Right atrium auricular region (tissue), 2 donors: ENCODE results near the gene CXCL6. TPM values are rescaled to one million over a fixed set of nuclear protein-coding genes. Genes with fewer than 3 reads are reported as not detected.

ENCODE experiments used
- DNase-seq: peaks from one replicate; pipeline ENCODE4 v3.0.0-alpha.2; 2019; ENCODE audit warnings: low spot score
- H3K27ac ChIP-seq, 2 donors: fragments of 200-600 bp; sonication (generic); 1 replicate in 1 of 2; 2 replicates in 1 of 2; pipeline ENCODE4 v1.5.1; 2016 to 2019
- H3K27me3 ChIP-seq, 2 donors: fragments of 200-600 bp; sonication (generic); one replicate each; pipeline versions ENCODE4 v1.5.1 to v1.6.0; 2017 to 2019
- H3K36me3 ChIP-seq: fragments of 200-600 bp; sonication (generic); one replicate; pipeline ENCODE4 v1.5.1; 2016
- H3K4me1 ChIP-seq, 2 donors: fragments of 200-600 bp; sonication (generic); one replicate each; pipeline versions ENCODE4 v1.5.1 to v1.6.0; 2017 to 2019
- H3K4me3 ChIP-seq, 2 donors: fragments of 200-600 bp; sonication (generic); 1 replicate in 1 of 2; 2 replicates in 1 of 2; pipeline ENCODE4 v1.5.1; 2017 to 2019; ENCODE audit warnings: mild to moderate bottlenecking in 1 of 2, moderate library complexity in 1 of 2
- H3K9me3 ChIP-seq, 2 donors: fragments of 200-600 bp; sonication (generic); one replicate each; pipeline ENCODE4 v1.5.1; 2019
- CTCF ChIP-seq, 2 donors: fragments of 200-600 bp; sonication (generic); IDR thresholded peaks; one replicate each; pipeline ENCODE4 v1.5.1; 2019; ENCODE audit warnings: antibody characterized with exemption in 2 of 2
- total RNA-seq, 2 donors: library from RNA; depleted of rRNA; stranded (reverse); fragments of >200 nt; gene quantifications; one replicate each; pipeline ENCODE4 v1.1.0, GENCODE V29; 2016

The CXCL6 gene
- total RNA-seq, 2 donors from 2014 or later: 0.44 to 2.4 TPM

- no peak for TF ChIP-seq CTCF (IDR thresholded peaks at IDR 0.05)
- no peak for DNase-seq
- H3K9me3 ChIP-seq: peaks cover 0 to 10% of the 10 kb centered on the region in 2 donors
Measured at GRCh38 chr4:73803213-73803612, 33.3 kb upstream of the CXCL6 start.

GRCh38 chr4:73810191-73810590 lies 26.3 kb upstream of the CXCL6 start:
- TF ChIP-seq CTCF (IDR thresholded peaks at IDR 0.05): no peak
- H3K27ac ChIP-seq: no peak overlapping the region
- no peaks in the 10 kb centered on the region for H3K27me3 ChIP-seq
- no peaks in the 10 kb centered on the region for H3K36me3 ChIP-seq
- no peak for DNase-seq
- no peaks in the 10 kb centered on the region for H3K4me1 ChIP-seq
- no peak overlapping the region for H3K4me3 ChIP-seq
- no peaks in the 10 kb centered on the region for H3K9me3 ChIP-seq

More at GRCh38 chr4:73803213-73803612, 33.3 kb upstream of the CXCL6 start:
- Histone ChIP-seq H3K36me3 (no peaks in the 10 kb centered on the region), H3K4me1 (no peaks in the 10 kb centered on the region), H3K27me3 (no peaks in the 10 kb centered on the region), H3K27ac (no peak overlapping the region), H3K4me3 (no peak overlapping the region)

GRCh38 chr4:73811841-73812240 lies 24.6 kb upstream of the CXCL6 start:
- Histone ChIP-seq H3K9me3 (no peaks in the 10 kb centered on the region), H3K27me3 (no peaks in the 10 kb centered on the region), H3K27ac (no peak overlapping the region), H3K4me1 (no peaks in the 10 kb centered on the region), H3K4me3 (no peak overlapping the region), H3K36me3 (no peaks in the 10 kb centered on the region)
- TF ChIP-seq CTCF (IDR thresholded peaks at IDR 0.05): no peak
- DNase-seq: no peak

GRCh38 chr4:73814679-73815078 lies 21.8 kb upstream of the CXCL6 start:
- no peak overlapping the region for H3K27ac ChIP-seq
- H3K27me3 ChIP-seq: no peaks in the 10 kb centered on the region
- no peak overlapping the region for H3K4me3 ChIP-seq
- no peaks in the 10 kb centered on the region for H3K9me3 ChIP-seq
- no peak for DNase-seq
- no peaks in the 10 kb centered on the region for H3K36me3 ChIP-seq
- TF ChIP-seq CTCF (IDR thresholded peaks at IDR 0.05): no peak
- no peaks in the 10 kb centered on the region for H3K4me1 ChIP-seq

GRCh38 chr4:73815145-73815544 lies 21.3 kb upstream of the CXCL6 start:
- no peaks in the 10 kb centered on the region for H3K36me3 ChIP-seq
- no peaks in the 10 kb centered on the region for H3K27me3 ChIP-seq
- no peak for DNase-seq
- H3K4me1 ChIP-seq: no peaks in the 10 kb centered on the region
- no peak for TF ChIP-seq CTCF (IDR thresholded peaks at IDR 0.05)
- no peaks in the 10 kb centered on the region for H3K9me3 ChIP-seq
- H3K4me3 ChIP-seq: no peak overlapping the region
- H3K27ac ChIP-seq: no peak overlapping the region

GRCh38 chr4:73816814-73817213 lies 19.7 kb upstream of the CXCL6 start:
- DNase-seq: no peak
- TF ChIP-seq CTCF (IDR thresholded peaks at IDR 0.05): no peak
- H3K27ac ChIP-seq: no peak overlapping the region
- H3K4me3 ChIP-seq: no peak overlapping the region
- no peaks in the 10 kb centered on the region for H3K4me1 ChIP-seq
- H3K36me3 ChIP-seq: no peaks in the 10 kb centered on the region
- H3K9me3 ChIP-seq: no peaks in the 10 kb centered on the region
- no peaks in the 10 kb centered on the region for H3K27me3 ChIP-seq
